Measurements from ENCODE around the gene GRIP1.

The GRIP1 gene

DNA sequence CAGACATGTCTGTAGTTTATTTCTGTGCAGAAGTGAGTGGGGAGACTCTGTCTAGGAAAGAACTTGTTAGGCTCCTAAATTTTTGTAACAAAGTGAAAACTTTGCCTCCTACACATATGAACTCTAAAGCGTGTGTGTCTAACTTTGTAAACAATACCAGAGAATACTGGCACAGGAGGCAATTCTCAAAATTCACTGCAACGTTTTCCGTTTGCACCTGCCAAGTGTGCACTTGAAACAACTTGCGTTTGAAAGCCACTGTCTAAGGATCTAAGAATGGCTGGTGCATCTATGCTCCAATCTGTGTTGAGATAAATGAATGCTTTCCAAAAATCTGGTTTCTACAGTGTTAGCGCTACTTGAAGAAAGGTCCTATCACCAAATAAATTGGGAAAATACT, 15.3 kb downstream of the GRIP1 start:
- Histone ChIP-seq H3K4me1 (no peaks in the 10 kb centered on the region), H3K36me3 (no peaks in the 10 kb centered on the region), H3K4me3 (ENCODE audit: low read depth, low read length) (no peak overlapping the region), H3K27me3 (no peaks in the 10 kb centered on the region), H3K9me3 (no peaks in the 10 kb centered on the region)
- no peak for DNase-seq
- TF ChIP-seq, protein P1, sequence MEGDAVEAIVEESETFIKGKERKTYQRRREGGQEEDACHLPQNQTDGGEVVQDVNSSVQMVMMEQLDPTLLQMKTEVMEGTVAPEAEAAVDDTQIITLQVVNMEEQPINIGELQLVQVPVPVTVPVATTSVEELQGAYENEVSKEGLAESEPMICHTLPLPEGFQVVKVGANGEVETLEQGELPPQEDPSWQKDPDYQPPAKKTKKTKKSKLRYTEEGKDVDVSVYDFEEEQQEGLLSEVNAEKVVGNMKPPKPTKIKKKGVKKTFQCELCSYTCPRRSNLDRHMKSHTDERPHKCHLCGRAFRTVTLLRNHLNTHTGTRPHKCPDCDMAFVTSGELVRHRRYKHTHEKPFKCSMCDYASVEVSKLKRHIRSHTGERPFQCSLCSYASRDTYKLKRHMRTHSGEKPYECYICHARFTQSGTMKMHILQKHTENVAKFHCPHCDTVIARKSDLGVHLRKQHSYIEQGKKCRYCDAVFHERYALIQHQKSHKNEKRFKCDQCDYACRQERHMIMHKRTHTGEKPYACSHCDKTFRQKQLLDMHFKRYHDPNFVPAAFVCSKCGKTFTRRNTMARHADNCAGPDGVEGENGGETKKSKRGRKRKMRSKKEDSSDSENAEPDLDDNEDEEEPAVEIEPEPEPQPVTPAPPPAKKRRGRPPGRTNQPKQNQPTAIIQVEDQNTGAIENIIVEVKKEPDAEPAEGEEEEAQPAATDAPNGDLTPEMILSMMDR (IDR thresholded peaks at IDR 0.05; ENCODE audit: low read depth, low read length) = no peak

GRCh38 chr12:66662729-66663128, 16.1 kb downstream of the GRIP1 start:
- Histone ChIP-seq H3K9me3 (no peaks in the 10 kb centered on the region), H3K27me3 (no peaks in the 10 kb centered on the region), H3K4me1 (no peaks in the 10 kb centered on the region), H3K4me3 (ENCODE audit: low read depth, low read length) (no peak overlapping the region), H3K36me3 (no peaks in the 10 kb centered on the region)
- no peak for DNase-seq
- TF ChIP-seq, protein P1 (IDR thresholded peaks at IDR 0.05; ENCODE audit: low read depth, low read length) = no peak

- Histone ChIP-seq H3K36me3 (no peaks in the 10 kb centered on the region), H3K4me1 (no peaks in the 10 kb centered on the region), H3K4me3 (ENCODE audit: low read depth, low read length) (no peak overlapping the region), H3K27me3 (no peaks in the 10 kb centered on the region), H3K9me3 (no peaks in the 10 kb centered on the region)
- TF ChIP-seq, protein P1 (IDR thresholded peaks at IDR 0.05; ENCODE audit: low read depth, low read length) = no peak
- no peak for DNase-seq
Observed at GRCh38 chr12:66662179-66662578, 16.7 kb downstream of the GRIP1 start.

GRCh38 chr12:66661357-66661756, 17.5 kb downstream of the GRIP1 start:
- TF ChIP-seq, protein P1 (IDR thresholded peaks at IDR 0.05; ENCODE audit: low read depth, low read length) = no peak
- H3K36me3 ChIP-seq = no peaks in the 10 kb centered on the region
- no peak overlapping the region for H3K4me3 ChIP-seq (ENCODE audit: low read depth, low read length)
- H3K9me3 ChIP-seq = no peaks in the 10 kb centered on the region
- no peaks in the 10 kb centered on the region for H3K4me1 ChIP-seq
- DNase-seq = no peak
- no peaks in the 10 kb centered on the region for H3K27me3 ChIP-seq

- TF ChIP-seq, protein P1 (IDR thresholded peaks at IDR 0.05; ENCODE audit: low read depth, low read length) = no peak
- Histone ChIP-seq H3K4me1 (no peaks in the 10 kb centered on the region), H3K4me3 (ENCODE audit: low read depth, low read length) (no peak overlapping the region), H3K36me3 (no peaks in the 10 kb centered on the region), H3K9me3 (no peaks in the 10 kb centered on the region), H3K27me3 (no peaks in the 10 kb centered on the region)
- no peak for DNase-seq
Observed at GRCh38 chr12:66653796-66654195, 25.1 kb downstream of the GRIP1 start.

- no peaks in the 10 kb centered on the region for H3K27me3 ChIP-seq
- H3K9me3 ChIP-seq = no peaks in the 10 kb centered on the region
- no peaks in the 10 kb centered on the region for H3K4me1 ChIP-seq
- no peak overlapping the region for H3K4me3 ChIP-seq (ENCODE audit: low read depth, low read length)
- DNase-seq = no peak
- TF ChIP-seq, protein P1 (IDR thresholded peaks at IDR 0.05; ENCODE audit: low read depth, low read length) = no peak
- H3K36me3 ChIP-seq = no peaks in the 10 kb centered on the region
Observed at GRCh38 chr12:66648033-66648735, 30.7 kb downstream of the GRIP1 start.

Measured in BE2C (cell line).